DOHH2 (cell line): ENCODE measurements around the gene SYCN.

Experiments
- H3F3A ChIP-seq: fragments of 200-600 bp; sonication (generic), shearing (Covaris generic); 2 replicates; pipeline ENCODE4 v1.6.0; 2016; ENCODE audit warnings: antibody characterized with exemption, mild to moderate bottlenecking; ENCODE audit not compliant: control insufficient read depth, insufficient read depth
- H3K27ac ChIP-seq: fragments of 200-600 bp; sonication (generic); 2 replicates; pipeline ENCODE4 v1.5.1; 2014; ENCODE audit warnings: low read depth, mild to moderate bottlenecking, low read length, moderate library complexity
- H3K27me3 ChIP-seq: fragments of 200-600 bp; sonication (generic); 2 replicates; pipeline ENCODE4 v1.6.1; 2014; ENCODE audit warnings: mild to moderate bottlenecking, low read length, mixed read lengths; ENCODE audit not compliant: control insufficient read depth
- H3K36me3 ChIP-seq: fragments of 200-600 bp; sonication (generic); 2 replicates; pipeline ENCODE4 v1.6.1; 2014; ENCODE audit warnings: mild to moderate bottlenecking, low read length, moderate library complexity, mixed read lengths; ENCODE audit not compliant: control insufficient read depth
- H3K4me1 ChIP-seq: fragments of 200-600 bp; sonication (generic); 2 replicates; pipeline ENCODE4 v1.6.1; 2014; ENCODE audit warnings: mild to moderate bottlenecking, low read length, mixed read lengths; ENCODE audit not compliant: control insufficient read depth
- H3K4me2 ChIP-seq: fragments of 200-600 bp; sonication (generic); 2 replicates; pipeline ENCODE4 v1.6.0; 2014; ENCODE audit warnings: mild to moderate bottlenecking, low read length, moderate library complexity
- H3K4me3 ChIP-seq: fragments of 200-600 bp; sonication (generic); 2 replicates; pipeline ENCODE4 v1.5.1; 2014; ENCODE audit warnings: mild to moderate bottlenecking, low read length, mixed read lengths
- H3K79me2 ChIP-seq: fragments of 200-600 bp; sonication (generic); 2 replicates; pipeline ENCODE4 v1.6.1; 2014; ENCODE audit warnings: mild to moderate bottlenecking, low read length, mixed read lengths; ENCODE audit not compliant: control insufficient read depth
- H3K9me2 ChIP-seq: fragments of 200-600 bp; sonication (generic); replicated peaks from 2 replicates; pipeline ENCODE4 v1.6.1; 2014; ENCODE audit warnings: mild to moderate bottlenecking, low read length, mixed read lengths; ENCODE audit not compliant: control insufficient read depth
- H3K9me3 ChIP-seq: fragments of 200-600 bp; sonication (generic); 2 replicates; pipeline ENCODE4 v1.6.1; 2014; ENCODE audit warnings: antibody characterized with exemption, low read length, mixed read lengths; ENCODE audit not compliant: control insufficient read depth, insufficient read depth
- H4K20me1 ChIP-seq: fragments of 200-600 bp; sonication (generic); 2 replicates; pipeline ENCODE4 v1.6.0; 2014; ENCODE audit warnings: low read depth, mild to moderate bottlenecking, antibody characterized with exemption, low read length, moderate library complexity; ENCODE audit not compliant: control insufficient read depth, insufficient read depth
- EZH2phosphoT487 ChIP-seq: fragments of 200-600 bp; sonication (generic); IDR thresholded peaks from 2 replicates; pipeline ENCODE4 v1.6.1; 2017; ENCODE audit warnings: borderline replicate concordance, mild to moderate bottlenecking, antibody characterized with exemption, low read length, moderate library complexity, mixed read lengths
- TF ChIP-seq, protein P1 (sequence below): fragments of 200-600 bp; sonication (generic); IDR thresholded peaks from one replicate; pipeline ENCODE4 v1.5.1; 2014; ENCODE audit warnings: antibody characterized with exemption, mild to moderate bottlenecking, low read depth, low read length; ENCODE audit not compliant: poor library complexity, severe bottlenecking

Gene SYCN

DNA sequence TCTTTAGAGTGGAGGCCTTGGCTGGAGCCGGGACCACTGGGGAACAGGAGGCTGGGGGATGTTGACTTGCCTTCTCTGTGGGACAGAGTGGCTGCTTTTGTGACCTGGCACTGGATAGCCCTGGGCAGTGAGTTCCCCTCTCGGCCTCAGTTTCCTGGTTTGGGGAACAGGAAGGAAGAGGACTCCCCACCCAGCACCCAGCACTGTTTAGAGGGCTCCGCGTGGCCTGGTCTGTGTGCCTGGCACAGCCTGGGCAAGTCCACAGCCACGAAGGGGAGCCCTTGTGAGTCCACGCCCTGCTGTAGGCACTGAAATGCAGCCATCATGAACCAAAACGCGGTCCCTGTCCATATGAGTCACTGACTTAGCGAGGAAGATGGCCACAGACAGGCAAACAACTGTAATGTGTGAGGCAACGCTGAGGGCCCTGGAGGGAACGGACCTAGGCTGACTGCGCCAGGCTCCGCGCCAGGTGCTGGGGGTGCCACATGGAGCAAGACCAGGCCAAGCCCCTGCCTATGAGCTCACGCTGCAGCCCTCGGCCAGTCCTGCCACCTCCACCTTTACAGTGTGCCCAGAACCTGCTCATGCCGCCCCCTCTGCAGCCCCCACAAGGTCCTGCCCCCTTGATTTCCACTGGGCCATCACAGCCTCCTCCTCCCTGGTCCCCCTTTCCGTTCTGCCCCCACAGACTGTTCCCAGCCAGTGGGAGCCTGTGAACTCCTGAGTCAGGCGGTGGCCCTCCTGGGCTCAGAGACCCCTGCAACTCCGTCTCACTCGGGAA is 43.0 kb downstream of the SYCN start:
- no peaks in the 10 kb centered on the region for H3K9me2 ChIP-seq
- no peaks in the 10 kb centered on the region for H4K20me1 ChIP-seq
- H3K27ac ChIP-seq, result no peak overlapping the region
- no peaks in the 10 kb centered on the region for H3K36me3 ChIP-seq
- no peaks in the 10 kb centered on the region for H3F3A ChIP-seq
- H3K9me3 ChIP-seq, result no peaks in the 10 kb centered on the region
- H3K4me2 ChIP-seq, result no peak overlapping the region
- TF ChIP-seq, protein P1, sequence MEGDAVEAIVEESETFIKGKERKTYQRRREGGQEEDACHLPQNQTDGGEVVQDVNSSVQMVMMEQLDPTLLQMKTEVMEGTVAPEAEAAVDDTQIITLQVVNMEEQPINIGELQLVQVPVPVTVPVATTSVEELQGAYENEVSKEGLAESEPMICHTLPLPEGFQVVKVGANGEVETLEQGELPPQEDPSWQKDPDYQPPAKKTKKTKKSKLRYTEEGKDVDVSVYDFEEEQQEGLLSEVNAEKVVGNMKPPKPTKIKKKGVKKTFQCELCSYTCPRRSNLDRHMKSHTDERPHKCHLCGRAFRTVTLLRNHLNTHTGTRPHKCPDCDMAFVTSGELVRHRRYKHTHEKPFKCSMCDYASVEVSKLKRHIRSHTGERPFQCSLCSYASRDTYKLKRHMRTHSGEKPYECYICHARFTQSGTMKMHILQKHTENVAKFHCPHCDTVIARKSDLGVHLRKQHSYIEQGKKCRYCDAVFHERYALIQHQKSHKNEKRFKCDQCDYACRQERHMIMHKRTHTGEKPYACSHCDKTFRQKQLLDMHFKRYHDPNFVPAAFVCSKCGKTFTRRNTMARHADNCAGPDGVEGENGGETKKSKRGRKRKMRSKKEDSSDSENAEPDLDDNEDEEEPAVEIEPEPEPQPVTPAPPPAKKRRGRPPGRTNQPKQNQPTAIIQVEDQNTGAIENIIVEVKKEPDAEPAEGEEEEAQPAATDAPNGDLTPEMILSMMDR, result no peak
- no peak for TF ChIP-seq EZH2phosphoT487
- no peak overlapping the region for H3K4me3 ChIP-seq
- no peaks in the 10 kb centered on the region for H3K27me3 ChIP-seq
- H3K4me1 ChIP-seq, result no peaks in the 10 kb centered on the region
- H3K79me2 ChIP-seq, result 0 out of 2 replicates have a peak, but pooled peaks cover 3% of the 10 kb centered on the region

DNA sequence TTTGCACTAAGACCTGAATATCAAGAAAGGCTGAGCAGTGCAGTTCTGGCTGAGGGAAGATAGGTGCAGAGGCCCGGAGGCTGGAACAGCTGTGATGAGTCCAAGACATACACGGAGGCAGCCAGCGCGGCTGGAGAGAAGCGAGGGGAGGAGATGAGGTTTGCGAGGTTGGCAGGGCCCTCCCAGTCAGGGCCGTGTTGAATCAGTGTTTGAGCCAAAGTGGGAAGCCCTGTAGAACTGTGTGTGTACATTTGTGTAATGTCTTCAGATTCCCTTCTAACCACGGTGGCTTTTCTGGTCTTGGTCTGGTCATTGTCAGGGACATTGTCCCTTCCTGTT is 43.6 kb downstream of the SYCN start:
- Histone ChIP-seq H3K9me3 (no peaks in the 10 kb centered on the region), H3F3A (no peaks in the 10 kb centered on the region), H3K27me3 (no peaks in the 10 kb centered on the region), H3K36me3 (no peaks in the 10 kb centered on the region), H3K79me2 (0 out of 2 replicates have a peak, but pooled peaks cover 3% of the 10 kb centered on the region), H3K27ac (no peak overlapping the region), H3K4me2 (no peak overlapping the region), H3K9me2 (no peaks in the 10 kb centered on the region), H3K4me3 (no peak overlapping the region), H3K4me1 (no peaks in the 10 kb centered on the region), H4K20me1 (no peaks in the 10 kb centered on the region)
- TF ChIP-seq, protein P1, result no peak
- TF ChIP-seq EZH2phosphoT487, result no peak

DNA sequence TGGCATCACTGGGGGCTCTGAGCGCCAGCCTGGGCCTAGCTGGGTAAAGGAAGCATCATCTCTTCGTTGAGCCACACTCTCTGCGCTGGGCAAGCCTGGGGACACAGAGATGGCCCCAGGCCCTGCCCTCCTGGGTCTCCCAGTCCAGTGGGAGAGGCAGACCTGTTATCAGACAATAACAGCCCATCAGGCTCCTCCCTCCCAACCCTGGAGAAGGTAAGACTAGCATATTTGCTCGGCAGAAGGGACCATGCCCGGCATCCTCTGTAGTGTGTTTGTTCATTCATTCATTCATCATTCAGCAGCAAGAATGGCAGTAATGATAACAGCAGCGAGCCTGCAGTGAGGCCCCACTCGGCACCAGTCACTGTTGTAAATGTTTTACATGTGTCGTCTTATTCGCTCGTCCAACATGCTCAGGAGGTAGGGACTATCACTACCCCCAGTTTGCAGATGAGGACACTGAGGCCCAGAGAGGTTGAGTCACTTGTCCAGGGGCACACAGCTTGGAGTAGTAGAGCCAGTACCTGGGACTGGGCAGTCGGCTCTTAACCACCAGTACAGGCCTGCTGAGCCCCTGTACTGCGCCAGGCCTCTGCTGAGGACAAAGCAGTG is 45.3 kb downstream of the SYCN start:
- H3K4me3 ChIP-seq, result no peak overlapping the region
- H3K9me2 ChIP-seq, result no peaks in the 10 kb centered on the region
- 0 out of 2 replicates have a peak, but pooled peaks cover 5% of the 10 kb centered on the region for H3K79me2 ChIP-seq
- no peaks in the 10 kb centered on the region for H3K27me3 ChIP-seq
- no peaks in the 10 kb centered on the region for H3K9me3 ChIP-seq
- no peaks in the 10 kb centered on the region for H3K4me1 ChIP-seq
- no peaks in the 10 kb centered on the region for H3F3A ChIP-seq
- TF ChIP-seq, protein P1, result no peak
- no peak for TF ChIP-seq EZH2phosphoT487
- H3K36me3 ChIP-seq, result no peaks in the 10 kb centered on the region
- H4K20me1 ChIP-seq, result no peaks in the 10 kb centered on the region
- H3K4me2 ChIP-seq, result no peak overlapping the region
- no peak overlapping the region for H3K27ac ChIP-seq
